Osteoblast (primary cell): ENCODE results near the gene IFNA8. TPM values are rescaled to one million over a fixed set of nuclear protein-coding genes. Genes with fewer than 3 reads are reported as not detected.
A peak's percentile ranks its signal among the peaks of the same experiment; 100 is the strongest.

ENCODE experiments used
- DNase-seq: peaks from one replicate; pipeline ENCODE4 v3.0.0; 2011; ENCODE audit warnings: low spot score, mixed read lengths; ENCODE audit not compliant: insufficient read length; ENCODE audit errors: missing footprints
- H2AFZ ChIP-seq: 2 replicates; pipeline ENCODE4 v1.6.0; 2011; ENCODE audit warnings: mild to moderate bottlenecking, low read length
- H3K27ac ChIP-seq: 2 replicates; pipeline ENCODE4 v1.5.1; 2011; ENCODE audit warnings: mild to moderate bottlenecking, low read depth, low read length, moderate library complexity
- H3K27me3 ChIP-seq: 2 replicates; pipeline ENCODE4 v1.6.0; 2012; ENCODE audit warnings: mild to moderate bottlenecking, control low read depth, inconsistent platforms, low read length, moderate library complexity; ENCODE audit not compliant: insufficient read depth
- H3K36me3 ChIP-seq: 2 replicates; pipeline ENCODE4 v1.5.1; 2011; ENCODE audit warnings: mild to moderate bottlenecking, low read length, control low read depth, moderate library complexity; ENCODE audit not compliant: insufficient read depth
- H3K4me1 ChIP-seq: 2 replicates; pipeline ENCODE4 v1.5.1; 2011; ENCODE audit warnings: mild to moderate bottlenecking, low read length, control low read depth, moderate library complexity; ENCODE audit not compliant: insufficient read depth
- H3K4me2 ChIP-seq: 2 replicates; pipeline ENCODE4 v1.6.0; 2011; ENCODE audit warnings: mild to moderate bottlenecking, low read length; ENCODE audit not compliant: insufficient read depth
- H3K4me3 ChIP-seq: fragments of 200-600 bp; sonication (generic); 3 replicates; pipeline ENCODE4 v1.5.1; 2012; ENCODE audit warnings: mild to moderate bottlenecking, low read length, inconsistent platforms; ENCODE audit not compliant: insufficient read depth
- H3K79me2 ChIP-seq: 2 replicates; pipeline ENCODE4 v1.6.0; 2012; ENCODE audit warnings: mild to moderate bottlenecking, low read length, control low read depth, inconsistent platforms; ENCODE audit not compliant: insufficient read depth
- H3K9me3 ChIP-seq: 2 replicates; pipeline ENCODE4 v1.5.1; 2011; ENCODE audit warnings: low read depth, low read length, control low read depth
- H4K20me1 ChIP-seq: 2 replicates; pipeline ENCODE4 v1.6.0; 2012; ENCODE audit warnings: mild to moderate bottlenecking, low read length, control low read depth; ENCODE audit not compliant: insufficient read depth
- total RNA-seq: library from RNA; depleted of rRNA; stranded (reverse); fragments of >200 nt; gene quantifications from 2 replicates; pipeline ENCODE4 v1.2.3, GENCODE V29; 2012
- TF ChIP-seq, protein P1 (sequence below): IDR thresholded peaks from 2 replicates; pipeline ENCODE4 v1.5.1; 2011; ENCODE audit warnings: mild to moderate bottlenecking, low read depth, low read length, moderate library complexity; ENCODE audit errors: extremely low read depth

IFNA8 gene
- total RNA-seq, 1 donor = not detected

DNA sequence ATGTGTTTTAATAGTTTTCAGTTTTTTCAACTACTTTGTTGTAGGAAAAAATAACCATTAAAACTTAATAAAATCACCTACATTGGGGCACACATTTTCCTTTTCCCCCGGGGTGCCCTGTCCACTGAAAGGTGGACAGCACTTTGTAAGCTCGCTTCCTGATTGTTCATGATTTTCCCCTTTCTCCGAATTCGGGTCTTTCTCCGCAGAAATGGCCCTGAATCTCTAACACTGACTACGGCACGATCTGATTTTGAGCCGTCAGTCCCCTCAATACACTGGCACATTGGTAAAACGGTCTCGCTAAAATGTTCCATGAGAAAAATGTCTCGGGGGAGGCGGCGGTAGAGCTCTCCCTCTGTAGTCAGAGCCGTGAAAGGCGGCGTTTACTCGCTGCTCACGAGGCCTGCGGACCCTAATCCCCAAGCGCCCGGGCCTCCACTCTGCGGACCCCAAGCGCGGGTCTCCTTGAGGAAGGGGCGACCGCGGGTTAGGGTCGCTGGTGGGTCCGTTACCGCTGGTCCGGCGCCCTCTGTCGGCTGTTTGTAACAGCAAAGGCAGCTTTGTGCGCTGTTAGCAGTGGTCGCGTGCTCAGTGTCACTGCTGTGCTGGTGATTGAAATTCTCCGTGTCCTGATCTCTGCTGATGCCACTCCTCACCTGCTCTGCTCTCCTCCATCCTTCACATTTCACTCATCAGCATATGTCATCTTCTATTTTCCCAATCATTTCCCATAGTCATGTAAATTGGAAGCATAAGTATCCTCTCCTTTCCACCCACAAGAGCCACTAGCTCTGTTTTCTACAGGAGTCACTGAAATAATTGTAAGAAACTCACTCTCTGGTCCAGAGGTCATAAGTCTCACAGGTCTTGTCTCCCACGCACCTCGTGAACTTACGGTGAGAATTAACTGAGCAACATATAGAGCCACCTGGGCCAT lies 12.9 kb upstream of the IFNA8 start:
- TF ChIP-seq, protein P1, sequence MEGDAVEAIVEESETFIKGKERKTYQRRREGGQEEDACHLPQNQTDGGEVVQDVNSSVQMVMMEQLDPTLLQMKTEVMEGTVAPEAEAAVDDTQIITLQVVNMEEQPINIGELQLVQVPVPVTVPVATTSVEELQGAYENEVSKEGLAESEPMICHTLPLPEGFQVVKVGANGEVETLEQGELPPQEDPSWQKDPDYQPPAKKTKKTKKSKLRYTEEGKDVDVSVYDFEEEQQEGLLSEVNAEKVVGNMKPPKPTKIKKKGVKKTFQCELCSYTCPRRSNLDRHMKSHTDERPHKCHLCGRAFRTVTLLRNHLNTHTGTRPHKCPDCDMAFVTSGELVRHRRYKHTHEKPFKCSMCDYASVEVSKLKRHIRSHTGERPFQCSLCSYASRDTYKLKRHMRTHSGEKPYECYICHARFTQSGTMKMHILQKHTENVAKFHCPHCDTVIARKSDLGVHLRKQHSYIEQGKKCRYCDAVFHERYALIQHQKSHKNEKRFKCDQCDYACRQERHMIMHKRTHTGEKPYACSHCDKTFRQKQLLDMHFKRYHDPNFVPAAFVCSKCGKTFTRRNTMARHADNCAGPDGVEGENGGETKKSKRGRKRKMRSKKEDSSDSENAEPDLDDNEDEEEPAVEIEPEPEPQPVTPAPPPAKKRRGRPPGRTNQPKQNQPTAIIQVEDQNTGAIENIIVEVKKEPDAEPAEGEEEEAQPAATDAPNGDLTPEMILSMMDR = peak; percentile 72
- Histone ChIP-seq H3K9me3 (no peaks in the 10 kb centered on the region), H4K20me1 (no peaks in the 10 kb centered on the region), H3K79me2 (no peaks in the 10 kb centered on the region), H3K36me3 (no peaks in the 10 kb centered on the region), H3K4me1 (peaks cover 8% of the 10 kb centered on the region), H3K4me3 (peak overlapping the region; percentile 65), H3K27ac (no peak overlapping the region), H2AFZ (peak overlapping the region; percentile 80), H3K4me2 (peak overlapping the region; percentile 88), H3K27me3 (peaks cover 62% of the 10 kb centered on the region)
- peak; percentile 80 for DNase-seq

DNA sequence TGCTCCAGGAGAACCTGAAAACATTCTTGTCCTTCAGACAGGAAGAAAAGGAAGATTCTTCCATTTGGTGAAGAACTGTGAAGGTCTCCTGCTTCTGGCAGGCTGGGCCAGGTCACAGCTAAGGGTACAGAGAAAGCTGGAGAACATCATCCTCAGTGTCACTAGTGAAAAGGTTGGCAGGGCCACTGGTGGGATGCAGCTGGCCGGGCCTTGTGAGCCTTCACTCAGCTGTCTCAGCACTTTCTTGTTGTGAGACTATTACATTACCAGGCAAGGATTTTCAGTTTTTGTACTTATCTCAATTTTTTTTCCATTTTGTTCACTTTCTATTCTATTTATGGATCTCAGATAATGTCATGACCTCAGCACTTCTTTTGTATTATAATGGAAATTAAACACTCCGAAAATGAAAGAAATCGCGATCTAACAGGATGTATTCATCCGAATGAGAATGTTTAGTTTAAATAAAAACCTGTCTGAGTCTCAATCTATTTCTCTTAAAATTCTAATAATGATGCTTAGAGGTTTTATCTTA lies 9.9 kb upstream of the IFNA8 start:
- TF ChIP-seq, protein P1 = no peak
- H3K36me3 ChIP-seq = no peaks in the 10 kb centered on the region
- peaks cover 14% of the 10 kb centered on the region for H3K4me1 ChIP-seq
- no peak overlapping the region for H3K4me2 ChIP-seq
- no peak for DNase-seq
- no peaks in the 10 kb centered on the region for H3K9me3 ChIP-seq
- no peak overlapping the region for H2AFZ ChIP-seq
- H3K79me2 ChIP-seq = no peaks in the 10 kb centered on the region
- no peak overlapping the region for H3K4me3 ChIP-seq
- no peaks in the 10 kb centered on the region for H4K20me1 ChIP-seq
- H3K27me3 ChIP-seq = peaks cover 56% of the 10 kb centered on the region
- H3K27ac ChIP-seq = no peak overlapping the region

DNA sequence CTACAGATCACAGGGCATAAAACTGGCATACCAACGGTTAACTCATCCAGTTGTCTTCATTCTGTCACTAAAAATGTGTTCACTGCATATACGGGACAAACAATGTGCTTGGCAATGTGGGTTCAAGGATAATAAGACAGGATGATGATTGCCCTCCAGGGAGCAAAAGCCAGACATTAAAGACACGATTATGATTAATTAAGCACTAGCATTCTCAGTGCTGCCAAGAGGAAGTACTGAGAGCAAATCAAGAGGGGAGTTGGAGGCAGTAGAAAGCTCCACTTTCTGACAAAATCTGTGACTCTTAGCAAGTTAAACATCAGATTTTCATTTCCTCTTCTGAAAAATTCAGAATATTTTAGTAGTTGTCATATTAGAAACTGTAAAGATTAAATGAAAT lies 9.0 kb upstream of the IFNA8 start:
- H3K27me3 ChIP-seq = peaks cover 56% of the 10 kb centered on the region

More for the DNA sequence above, 9.0 kb upstream of the IFNA8 start:
- TF ChIP-seq, protein P1 = no peak
- peaks cover 14% of the 10 kb centered on the region for H3K4me1 ChIP-seq
- DNase-seq = no peak
- no peak overlapping the region for H3K4me2 ChIP-seq
- H2AFZ ChIP-seq = no peak overlapping the region
- no peaks in the 10 kb centered on the region for H4K20me1 ChIP-seq
- no peaks in the 10 kb centered on the region for H3K36me3 ChIP-seq
- no peaks in the 10 kb centered on the region for H3K9me3 ChIP-seq
- H3K4me3 ChIP-seq = no peak overlapping the region
- no peaks in the 10 kb centered on the region for H3K79me2 ChIP-seq
- H3K27ac ChIP-seq = no peak overlapping the region
